GM21367 (cell line): ENCODE measurements around the gene RNU7-1.

Experiments
- ATAC-seq: cut with Tn5 transposase; IDR thresholded peaks from one replicate; pipeline ENCODE4 v1.9.1; 2021; ENCODE audit not compliant: unreplicated experiment

Gene RNU7-1

DNA sequence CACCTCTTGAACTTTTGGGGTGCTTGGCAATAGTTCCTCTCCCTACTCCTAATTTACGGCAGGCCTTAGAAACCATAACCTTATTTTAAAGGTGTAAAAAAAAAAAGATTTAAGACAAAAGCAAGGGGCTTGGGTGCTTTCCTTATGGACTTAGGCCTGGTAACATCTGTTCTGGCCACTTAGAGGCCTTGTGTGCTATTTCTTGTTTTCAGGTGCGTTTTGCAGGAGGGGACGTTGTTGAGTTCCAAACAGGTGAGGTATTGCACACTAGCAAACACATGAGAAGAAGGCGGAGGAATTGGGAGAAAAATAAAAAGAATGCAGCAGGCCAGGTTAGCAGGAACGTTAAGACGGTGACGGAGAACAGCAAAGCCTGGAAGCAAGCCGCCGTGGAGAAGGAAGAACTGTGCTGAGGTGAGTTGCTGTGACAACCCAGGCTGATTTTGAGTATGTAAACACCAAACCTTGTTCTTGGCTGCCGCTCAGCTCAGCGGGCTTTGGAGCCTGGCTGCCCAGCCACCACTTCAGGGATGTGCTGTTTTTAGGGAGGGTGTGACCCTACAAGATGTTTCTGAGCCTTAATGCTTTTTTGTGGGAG, 44.4 kb downstream of the RNU7-1 start:
- no peak for ATAC-seq
